Pancreas (tissue), 10 donors: ENCODE data around the gene C8G. TPM values are rescaled to one million over a fixed set of nuclear protein-coding genes. Genes with fewer than 3 reads are reported as not detected.

Experiments used
- ATAC-seq, 4 donors: fragments of 200-7000 bp; cut with Tn5 transposase; one replicate each; pipeline versions ENCODE4 v1.8.0 to v1.9.1; 2020; ENCODE audit warnings: mild to moderate bottlenecking in 4 of 4, moderate library complexity in 4 of 4
- DNase-seq, 6 donors: peaks; one replicate each; pipeline ENCODE4 v3.0.0-alpha.2; 2020
- FAIRE-seq: peaks from 2 replicates; lab custom pipeline; 2012; peaks lifted over from hg19 to GRCh38; lab: Jason Lieb, UNC
- H3K27ac ChIP-seq, 4 donors: fragments of 200-600 bp; sonication (generic); 1 replicate in 3 of 4; 2 replicates in 1 of 4; pipeline versions ENCODE4 v1.5.0 to v1.8.0; 2020
- H3K27me3 ChIP-seq, 4 donors: fragments of 200-600 bp; one replicate each; pipeline ENCODE4 v1.8.0; 2021
- H3K36me3 ChIP-seq, 3 donors: fragments of 200-600 bp; sonication (generic) in 1 of 3; one replicate each; pipeline versions ENCODE4 v1.5.0 to v1.8.0; 2020 to 2021
- H3K4me1 ChIP-seq, 3 donors: fragments of 200-600 bp; one replicate each; pipeline ENCODE4 v1.8.0; 2021
- H3K4me3 ChIP-seq, 4 donors: fragments of 200-600 bp; sonication (generic) in 2 of 4; one replicate each; pipeline versions ENCODE4 v1.5.0 to v1.8.0; 2020 to 2021
- H3K9me3 ChIP-seq, 4 donors: fragments of 200-600 bp; one replicate each; pipeline ENCODE4 v1.8.0; 2021
- CTCF ChIP-seq, 4 donors: fragments of 200-600 bp; sonication (generic) in 3 of 4; IDR thresholded peaks; one replicate each; pipeline versions ENCODE4 v1.5.0 to v1.8.0; 2021; ENCODE audit warnings: antibody characterized with exemption in 4 of 4
- WGBS, 2 donors: extraction: QIAGEN DNeasy Blood & Tissue Kit; methylation state at CpG; one replicate each; pipeline ENCODE4 v1.1.7; 2013; 5-methylcytosine and 5-hydroxymethylcytosine counted together
- intact Hi-C, 3 donors: fragments of 100-400 bp; cut with DNase I; formaldehyde crosslinking; loops; one replicate each; pipeline versions ENCODE4 v1.11.1 to v1.14.2; 2022
- polyA plus RNA-seq, 2 donors: library from polyadenylated mRNA; stranded (reverse); fragments of 200-250 nt; gene quantifications; one replicate each; pipeline ENCODE4 v1.2.3, GENCODE V29; 2013
- total RNA-seq, 6 donors: library from RNA; stranded (reverse); fragmentation: NEBNext Ultra II Directional in 4 of 6; extraction: Animal tissue kit (Norgen Biotek cat#: 25700) in 4 of 6; gene quantifications; one replicate each; pipeline versions ENCODE4 v1.2.1 to v1.2.4, GENCODE V29; 2021 to 2023
- donor health status: healthy with polysubstance abuse.
- donor health status: DM: no; HTN: no; CAD: no; lungs with moderate emphysema.
- donor health status: DM: no; HTN: no; CAD: no.
- donor health status: control.
- donor health status: control.
- donor health status: Bipolar disorder and iron deficiency.
- donor health status: DM: yes; HTN: yes; CAD: no.
- donor health status: DM: no; HTN: no; CAD: no.
- donor health status: DM: no; HTN: no; CAD: no.
- donor health status: DM: yes; HTN: yes; CAD: no.

Gene C8G
- total and polyA plus RNA-seq, 8 donors, result 0.24 to 5.0 (median 0.84) TPM; not detected in 1

DNA sequence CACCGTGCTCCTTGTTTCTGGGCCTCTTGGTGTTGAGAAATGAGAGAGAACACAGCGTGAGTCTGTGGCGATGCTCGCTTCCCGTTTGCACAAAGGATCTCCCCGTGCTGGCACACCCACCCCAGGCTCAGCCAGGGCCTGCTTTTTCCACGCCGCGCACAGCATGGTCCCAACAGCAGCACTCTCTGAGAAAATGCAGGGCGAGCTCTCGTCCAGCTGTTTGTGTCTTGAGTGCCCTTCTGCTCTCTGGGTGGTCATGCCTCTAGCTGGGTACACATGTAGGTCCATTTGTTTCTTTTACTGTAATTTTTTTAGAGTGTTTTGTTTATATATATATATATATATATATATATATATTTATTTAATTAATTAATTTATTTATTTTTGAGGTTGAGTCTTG, 27.1 kb upstream of the C8G start:
- intact Hi-C loops, result no loop called here
- Histone ChIP-seq H3K4me1 (no peaks in the 10 kb centered on the region), H3K9me3 (no peaks in the 10 kb centered on the region), H3K27me3 (no peaks in the 10 kb centered on the region), H3K36me3 (peaks cover 0 to 6% (median 6%) of the 10 kb centered on the region in 3 donors), H3K4me3 (no peak overlapping the region), H3K27ac (no peak overlapping the region)
- no peak for FAIRE-seq
- no peak for DNase-seq
- TF ChIP-seq CTCF (IDR thresholded peaks at IDR 0.05), result no peak
- ATAC-seq, result no peak
- 86 to 89% methylated on average over 11 of the region's 11 CpGs for WGBS, 2 donors

- intact Hi-C loops, result no loop called here
- peaks cover 0 to 6% (median 6%) of the 10 kb centered on the region in 3 donors for H3K36me3 ChIP-seq
Observed at GRCh38 chr9:136920069-136920468, 25.0 kb upstream of the C8G start.

GRCh38 chr9:136920734-136921231, 24.3 kb upstream of the C8G start:
- Histone ChIP-seq H3K9me3 (no peaks in the 10 kb centered on the region), H3K4me3 (no peak overlapping the region), H3K36me3 (peaks cover 0 to 10% (median 6%) of the 10 kb centered on the region in 3 donors), H3K27me3 (no peaks in the 10 kb centered on the region), H3K27ac (no peak overlapping the region), H3K4me1 (no peaks in the 10 kb centered on the region)
- FAIRE-seq (no peak), ATAC-seq (no peak), DNase-seq (peak in 1 of 6 donors; percentile 54)
- intact Hi-C loops, result no loop called here
- 94% methylated on average over 14 of the region's 14 CpGs for whole genome bisulfite sequencing, 2 donors
- no peak for TF ChIP-seq CTCF (IDR thresholded peaks at IDR 0.05)

More at GRCh38 chr9:136920069-136920468, 25.0 kb upstream of the C8G start:
- Histone ChIP-seq H3K27me3 (no peaks in the 10 kb centered on the region), H3K27ac (no peak overlapping the region), H3K9me3 (no peaks in the 10 kb centered on the region), H3K4me1 (no peaks in the 10 kb centered on the region), H3K4me3 (no peak overlapping the region)
- peak in 1 of 6 donors; percentile 60 for DNase-seq
- 95% methylated on average over 15 of the region's 15 CpGs for WGBS, 2 donors
- no peak for ATAC-seq
- no peak for TF ChIP-seq CTCF (IDR thresholded peaks at IDR 0.05)
- FAIRE-seq, result no peak

DNA sequence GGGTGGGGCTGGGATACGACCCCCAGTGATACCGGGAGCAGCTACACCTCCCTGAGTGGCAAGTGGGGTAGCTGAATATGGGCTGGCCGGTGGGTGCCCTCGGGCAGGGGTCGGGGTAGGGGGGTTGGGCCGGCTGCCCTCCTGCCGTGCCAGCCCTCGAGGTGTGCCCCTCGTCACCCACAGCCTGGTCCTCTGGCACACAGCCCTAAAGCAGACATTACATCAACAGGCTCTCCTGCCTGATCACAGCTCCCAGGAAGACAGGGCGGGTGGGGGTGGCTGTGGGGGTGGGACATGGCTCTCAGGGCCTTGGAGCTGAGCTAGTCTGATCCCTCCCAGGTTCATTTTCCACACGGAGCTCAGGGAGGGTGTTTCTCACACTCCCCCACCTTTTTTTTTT, 23.7 kb upstream of the C8G start:
- no peak overlapping the region for H3K27ac ChIP-seq
- ATAC-seq, result no peak
- peak in 1 of 6 donors; percentile 63 for DNase-seq
- H3K4me3 ChIP-seq, result no peak overlapping the region
- no peaks in the 10 kb centered on the region for H3K4me1 ChIP-seq
- intact Hi-C loops, result no loop called here
- FAIRE-seq, result no peak
- no peaks in the 10 kb centered on the region for H3K27me3 ChIP-seq
- TF ChIP-seq CTCF (IDR thresholded peaks at IDR 0.05), result no peak
- H3K36me3 ChIP-seq, result peaks cover 0 to 13% (median 6%) of the 10 kb centered on the region in 3 donors
- no peaks in the 10 kb centered on the region for H3K9me3 ChIP-seq
- 90 to 93% methylated on average over 11 of the region's 11 CpGs for WGBS, 2 donors

DNA sequence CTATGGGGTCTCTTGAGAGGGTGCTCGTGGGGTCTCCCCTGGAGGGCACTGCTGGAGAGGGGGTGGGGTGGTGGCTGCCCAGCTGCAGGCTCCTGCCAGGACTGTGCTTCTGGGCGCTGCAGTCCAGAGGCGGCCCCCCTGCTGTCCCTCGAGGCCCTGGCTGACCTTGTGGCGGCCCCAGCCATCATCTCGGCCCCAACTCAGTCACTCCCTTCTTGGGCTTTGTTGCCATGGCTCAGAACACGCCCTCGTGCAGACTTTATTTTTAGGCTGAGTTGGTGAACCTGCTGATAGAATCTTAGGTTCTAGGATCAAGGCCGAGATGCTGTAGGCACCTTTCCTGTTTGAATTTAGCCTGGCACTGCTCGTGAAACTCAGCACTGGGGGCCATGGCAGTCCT, 23.3 kb upstream of the C8G start:
- intact Hi-C loops, result no loop called here
- no peak for FAIRE-seq
- WGBS, 2 donors, result 82 to 88% methylated on average over 10 of the region's 10 CpGs

More for the DNA sequence above, 23.3 kb upstream of the C8G start:
- no peak for DNase-seq
- H3K36me3 ChIP-seq, result peaks cover 0 to 13% (median 6%) of the 10 kb centered on the region in 3 donors
- no peaks in the 10 kb centered on the region for H3K4me1 ChIP-seq
- no peak overlapping the region for H3K27ac ChIP-seq
- H3K4me3 ChIP-seq, result no peak overlapping the region
- ATAC-seq, result no peak
- H3K9me3 ChIP-seq, result no peaks in the 10 kb centered on the region
- no peak for TF ChIP-seq CTCF (IDR thresholded peaks at IDR 0.05)
- no peaks in the 10 kb centered on the region for H3K27me3 ChIP-seq
